GM12873 (cell line): Measurements from ENCODE around the gene DBF4B.

Source experiments
- TF ChIP-seq, protein P1 (sequence below): IDR thresholded peaks from 2 replicates; pipeline ENCODE4 v1.5.1; 2012; ENCODE audit warnings: low read depth, mild to moderate bottlenecking, moderate library complexity, low read length, control low read depth; ENCODE audit not compliant: insufficient read depth; ENCODE audit errors: missing control alignments

Gene DBF4B

DNA sequence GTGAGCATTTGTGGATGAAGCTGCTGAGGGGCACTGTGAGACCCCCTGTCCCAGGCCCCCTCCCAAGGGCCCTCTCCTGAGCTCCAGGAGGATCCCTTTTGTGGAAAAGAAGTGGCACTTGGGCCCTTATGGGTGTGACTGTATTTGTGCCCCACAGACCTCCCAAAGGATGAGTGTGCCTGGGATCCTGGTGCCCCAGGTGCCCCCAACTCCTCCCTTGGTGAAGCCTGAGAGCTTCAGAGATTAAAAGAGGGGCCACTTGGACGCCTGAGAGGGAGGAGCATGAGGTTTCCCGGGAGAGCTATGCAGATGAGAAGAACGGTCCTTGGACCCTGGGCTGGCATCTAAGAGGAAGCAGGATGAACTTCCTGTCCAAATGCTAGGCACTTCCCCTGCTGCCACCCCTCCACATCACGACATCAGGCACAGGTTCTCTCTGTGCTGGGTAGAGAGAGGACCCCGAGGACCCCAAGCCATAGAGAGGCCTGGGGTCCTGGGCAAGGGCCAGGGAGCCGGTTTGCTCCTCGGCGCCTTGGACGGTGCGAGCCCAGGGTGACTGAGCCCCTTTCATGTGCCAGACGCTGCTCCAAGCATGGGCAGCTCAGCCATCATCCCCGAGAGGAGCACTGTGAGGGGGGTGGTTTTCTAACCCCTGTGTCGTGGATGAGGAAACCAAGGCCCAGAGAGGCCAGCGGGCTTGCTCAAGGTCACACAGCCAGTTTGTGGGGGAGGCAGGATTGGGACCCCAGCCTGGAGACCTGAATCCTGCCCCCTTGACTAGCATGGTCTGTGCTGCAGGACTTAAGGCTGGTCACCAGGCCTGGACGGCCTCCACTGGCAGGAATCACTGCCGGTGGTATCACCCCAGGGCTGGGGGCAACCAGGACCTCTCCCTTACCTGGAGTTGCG, 44.7 kb downstream of the DBF4B start:
- TF ChIP-seq, protein P1, sequence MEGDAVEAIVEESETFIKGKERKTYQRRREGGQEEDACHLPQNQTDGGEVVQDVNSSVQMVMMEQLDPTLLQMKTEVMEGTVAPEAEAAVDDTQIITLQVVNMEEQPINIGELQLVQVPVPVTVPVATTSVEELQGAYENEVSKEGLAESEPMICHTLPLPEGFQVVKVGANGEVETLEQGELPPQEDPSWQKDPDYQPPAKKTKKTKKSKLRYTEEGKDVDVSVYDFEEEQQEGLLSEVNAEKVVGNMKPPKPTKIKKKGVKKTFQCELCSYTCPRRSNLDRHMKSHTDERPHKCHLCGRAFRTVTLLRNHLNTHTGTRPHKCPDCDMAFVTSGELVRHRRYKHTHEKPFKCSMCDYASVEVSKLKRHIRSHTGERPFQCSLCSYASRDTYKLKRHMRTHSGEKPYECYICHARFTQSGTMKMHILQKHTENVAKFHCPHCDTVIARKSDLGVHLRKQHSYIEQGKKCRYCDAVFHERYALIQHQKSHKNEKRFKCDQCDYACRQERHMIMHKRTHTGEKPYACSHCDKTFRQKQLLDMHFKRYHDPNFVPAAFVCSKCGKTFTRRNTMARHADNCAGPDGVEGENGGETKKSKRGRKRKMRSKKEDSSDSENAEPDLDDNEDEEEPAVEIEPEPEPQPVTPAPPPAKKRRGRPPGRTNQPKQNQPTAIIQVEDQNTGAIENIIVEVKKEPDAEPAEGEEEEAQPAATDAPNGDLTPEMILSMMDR, result no peak

- TF ChIP-seq, protein P1, result no peak
Measured at GRCh38 chr17:44754276-44754675, 45.8 kb downstream of the DBF4B start.

GRCh38 chr17:44757045-44757917, 48.8 kb downstream of the DBF4B start:
- TF ChIP-seq, protein P1, result no peak

DNA sequence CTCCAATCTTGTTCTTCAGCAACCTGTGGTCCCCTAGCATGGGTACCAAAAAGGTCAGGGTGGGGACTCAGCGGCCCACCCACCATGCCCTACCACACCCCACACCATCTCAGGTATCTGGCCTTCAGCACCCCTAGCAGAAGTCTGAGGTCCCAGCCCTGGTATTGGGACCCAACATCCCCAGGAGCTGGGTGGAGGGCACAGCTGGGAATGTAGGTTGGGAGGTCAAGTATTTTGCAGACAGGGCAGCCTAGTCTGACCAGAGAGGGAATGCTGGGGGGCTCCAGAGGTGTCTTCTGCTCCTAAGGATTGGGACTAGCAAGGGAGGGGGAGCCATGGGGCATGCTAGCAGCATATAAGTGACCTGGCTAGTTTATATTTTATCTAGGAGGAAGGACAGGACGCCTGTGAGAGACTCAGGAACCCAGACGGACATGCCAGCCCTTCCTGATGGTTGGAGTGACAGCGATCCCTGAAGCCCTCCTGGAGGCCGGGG, 49.5 kb downstream of the DBF4B start:
- TF ChIP-seq, protein P1, result no peak

- TF ChIP-seq, protein P1, result no peak
Measured at GRCh38 chr17:44758414-44759085, 50.1 kb downstream of the DBF4B start, which contains the start of gene ADAM11. Gene ADAM11, plus strand, starts transcription at chr17:44758988. Its CDS starts 212 bp downstream, at chr17:44759200.

- TF ChIP-seq, protein P1, result no peak
Measured at GRCh38 chr17:44759086-44759915, 50.8 kb downstream of the DBF4B start.
